NCI-H774 (cell line): ENCODE results near the gene PPIG.
"Not testable (repeated sequence)": the region's sequence is repeated elsewhere in the genome, so short reads cannot be mapped to it uniquely, and the experiment has no call there.

Experiments
- DNase-seq: peaks from one replicate; lab custom pipeline; 2025; lab: John Stamatoyannopoulos, UW

PPIG gene

DNA sequence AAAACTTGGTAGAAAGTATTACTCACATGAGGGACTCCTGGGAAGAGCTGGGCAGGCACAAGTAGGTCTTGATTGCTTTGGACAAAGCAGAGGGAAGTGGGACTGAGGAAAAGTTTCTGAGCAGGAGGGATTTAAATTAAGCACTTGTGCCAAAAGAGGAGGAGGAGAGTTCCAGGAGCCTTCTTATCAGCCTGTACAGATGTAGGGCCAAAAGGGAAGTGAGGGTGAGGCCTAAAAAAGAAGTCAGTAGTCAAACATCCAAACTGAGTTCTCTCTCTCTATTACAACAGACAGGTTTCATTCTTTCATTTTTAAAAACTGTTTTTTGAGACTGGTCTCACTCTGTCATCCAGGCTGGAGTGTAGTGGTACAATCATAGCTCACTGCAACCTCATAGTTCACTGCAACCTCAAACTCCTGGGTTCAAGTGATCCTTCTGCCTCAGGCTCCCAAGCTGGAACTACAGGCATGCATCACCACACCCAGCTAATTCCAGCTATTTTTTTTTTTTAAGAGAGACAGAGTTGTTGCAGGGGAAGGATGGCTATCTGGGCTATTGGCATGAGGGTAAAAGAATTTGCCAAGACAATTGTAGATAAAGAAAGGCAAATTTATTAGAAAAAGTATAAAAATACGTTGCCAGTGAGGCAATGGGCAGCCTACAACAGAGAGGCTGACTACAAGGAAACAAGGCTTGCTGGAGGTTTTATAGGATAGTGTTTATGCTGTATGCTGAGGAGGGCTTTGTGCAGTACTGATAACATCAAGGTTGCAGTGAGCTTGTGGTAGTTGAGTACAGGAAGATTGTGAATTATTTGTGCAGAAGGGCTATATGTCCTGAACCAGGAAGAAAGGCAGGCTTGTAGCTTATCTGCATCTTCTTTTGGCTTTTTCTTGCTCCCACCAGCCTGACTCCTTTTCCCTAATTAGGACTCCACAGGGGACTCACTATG, 81.1 kb downstream of the PPIG start:
- DNase-seq: no peak

- no peak for DNase-seq
These were observed 83.4 kb downstream of the PPIG start for GRCh38 chr2:169667583-169667982.

DNA sequence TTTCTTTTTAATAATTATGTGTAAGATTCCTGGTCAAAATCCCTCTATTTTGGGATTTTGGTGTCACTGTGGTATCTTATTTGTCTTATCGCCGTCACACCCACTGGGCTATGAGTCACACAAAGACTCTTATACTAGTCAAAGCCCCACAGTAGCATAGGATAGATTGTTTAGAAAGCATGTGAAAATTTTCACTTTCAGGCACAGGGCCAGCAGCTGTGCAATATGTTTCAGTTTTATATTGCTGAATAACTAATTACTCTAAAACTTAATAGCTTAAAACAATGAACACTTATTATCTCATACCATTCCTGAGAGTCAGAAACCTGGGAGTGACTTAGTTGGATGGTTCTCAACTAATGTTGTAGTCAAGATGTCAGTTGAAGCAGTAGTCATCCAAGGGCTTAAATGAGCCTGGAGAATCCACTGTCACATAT, 86.1 kb downstream of the PPIG start:
- no peak for DNase-seq

DNA sequence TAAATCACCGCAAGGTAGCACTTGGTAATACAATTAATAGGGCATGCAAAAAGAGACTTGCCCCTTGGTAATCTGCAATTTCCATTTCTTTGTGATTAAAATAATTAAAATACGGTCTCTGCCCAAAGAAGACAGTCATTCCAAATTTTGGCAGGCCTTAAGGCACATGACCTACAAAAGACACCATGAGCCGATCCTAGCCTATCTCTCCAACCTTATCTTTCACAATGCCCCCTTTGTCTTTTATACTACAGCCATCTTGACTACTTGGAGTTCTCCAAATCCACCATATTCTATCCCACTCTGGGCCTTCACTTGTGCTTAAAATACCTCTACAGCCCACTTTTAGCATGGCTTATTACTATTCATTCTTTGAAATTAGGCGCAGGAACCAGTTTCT, 86.8 kb downstream of the PPIG start:
- no peak for DNase-seq

DNA sequence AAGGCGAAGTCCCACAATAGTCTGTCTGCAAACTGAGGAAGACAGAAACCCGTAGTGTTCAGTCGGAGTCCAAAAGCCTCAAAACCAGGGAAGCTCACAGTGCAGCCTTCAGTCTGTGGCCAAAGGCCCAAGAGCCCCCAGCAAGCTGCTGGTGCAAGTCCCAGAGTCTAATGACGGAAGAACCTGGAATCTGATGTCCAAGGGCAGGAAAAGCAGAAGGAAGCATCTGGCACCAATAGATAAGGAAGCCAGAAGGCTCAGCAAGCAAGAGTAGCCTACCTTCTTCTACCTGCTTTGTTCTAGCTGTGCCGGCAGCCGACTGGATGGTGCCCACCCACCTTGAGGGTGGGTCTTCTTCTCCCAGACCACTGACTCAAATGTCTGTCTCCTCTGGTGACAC, 88.3 kb downstream of the PPIG start:
- DNase-seq: no peak

DNA sequence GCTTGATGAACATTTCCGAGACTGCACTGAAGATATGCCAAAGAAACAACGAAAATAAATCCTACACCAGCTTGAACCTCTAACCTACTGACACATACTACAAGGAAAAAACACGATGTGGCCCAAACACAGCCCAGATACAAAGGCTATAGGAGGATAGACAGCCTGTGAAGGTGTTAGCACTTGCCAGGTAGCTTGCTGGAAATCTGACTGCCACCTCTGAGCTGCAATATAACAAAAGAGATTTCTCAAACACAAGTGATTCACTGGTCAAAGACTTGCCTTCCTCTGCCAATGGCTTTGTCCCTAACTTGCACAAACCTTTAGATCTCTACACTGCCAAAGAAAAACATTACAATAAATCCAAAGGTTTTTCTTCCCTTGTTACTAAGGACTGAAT, 89.0 kb downstream of the PPIG start:
- DNase-seq: no peak

DNA sequence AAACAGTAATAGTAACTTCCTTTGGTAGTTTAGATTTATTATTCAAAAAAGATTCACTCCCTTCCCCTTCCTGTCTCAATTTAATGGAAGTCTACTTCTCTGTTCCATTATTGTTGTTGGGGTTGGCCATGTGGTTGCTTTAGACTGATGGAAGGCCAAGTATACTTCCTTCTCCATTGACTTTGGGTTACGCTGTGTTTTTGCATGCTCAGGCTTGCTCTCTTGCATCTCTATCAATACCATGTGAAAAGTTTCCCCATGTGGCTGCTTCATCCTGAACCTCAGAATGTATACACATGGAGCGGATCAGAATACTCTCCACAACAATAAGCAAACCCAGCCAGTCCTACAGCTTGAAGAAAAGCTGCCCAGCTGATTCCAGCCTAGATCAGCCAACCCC, 89.8 kb downstream of the PPIG start:
- no peak for DNase-seq

GRCh38 chr2:169676357-169676756, 92.2 kb downstream of the PPIG start:
- no peak for DNase-seq

DNA sequence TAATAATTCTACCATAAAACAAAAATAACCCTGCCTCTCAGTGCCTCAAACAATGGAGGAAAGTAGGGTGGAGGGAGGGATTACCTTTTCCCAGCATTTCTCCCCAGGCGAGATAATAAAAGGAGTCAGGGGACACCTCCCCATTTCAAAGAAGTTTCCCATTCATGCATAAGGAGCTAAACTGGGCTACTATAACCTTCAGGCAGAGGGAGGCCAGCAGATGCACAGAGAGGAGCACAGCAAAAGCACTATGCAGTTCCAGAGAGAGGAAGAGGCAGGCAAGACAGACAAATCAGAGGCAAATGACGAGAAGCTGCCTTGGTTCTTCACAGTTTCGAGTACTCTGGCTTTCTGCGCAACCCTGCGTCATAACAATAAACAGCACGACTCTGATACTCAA, 92.7 kb downstream of the PPIG start:
- no peak for DNase-seq

DNA sequence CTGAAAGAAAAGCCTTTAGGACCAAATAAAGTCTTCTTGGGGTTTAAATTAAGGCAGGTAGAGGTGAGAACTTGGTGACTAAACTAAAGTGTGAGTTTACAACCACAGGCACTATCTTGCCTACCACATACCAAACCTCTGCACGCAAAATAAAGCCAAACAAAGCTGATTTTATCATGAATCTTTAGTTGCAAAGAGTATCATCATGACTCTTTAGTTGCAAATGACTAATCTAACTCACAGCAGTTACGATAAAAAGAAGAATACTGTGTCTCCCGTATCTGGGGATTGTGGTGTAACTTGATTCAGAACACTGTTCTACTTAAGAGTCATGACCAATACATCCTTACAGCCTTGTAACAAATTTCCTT, 98.9 kb downstream of the PPIG start:
- DNase-seq: no peak

DNA sequence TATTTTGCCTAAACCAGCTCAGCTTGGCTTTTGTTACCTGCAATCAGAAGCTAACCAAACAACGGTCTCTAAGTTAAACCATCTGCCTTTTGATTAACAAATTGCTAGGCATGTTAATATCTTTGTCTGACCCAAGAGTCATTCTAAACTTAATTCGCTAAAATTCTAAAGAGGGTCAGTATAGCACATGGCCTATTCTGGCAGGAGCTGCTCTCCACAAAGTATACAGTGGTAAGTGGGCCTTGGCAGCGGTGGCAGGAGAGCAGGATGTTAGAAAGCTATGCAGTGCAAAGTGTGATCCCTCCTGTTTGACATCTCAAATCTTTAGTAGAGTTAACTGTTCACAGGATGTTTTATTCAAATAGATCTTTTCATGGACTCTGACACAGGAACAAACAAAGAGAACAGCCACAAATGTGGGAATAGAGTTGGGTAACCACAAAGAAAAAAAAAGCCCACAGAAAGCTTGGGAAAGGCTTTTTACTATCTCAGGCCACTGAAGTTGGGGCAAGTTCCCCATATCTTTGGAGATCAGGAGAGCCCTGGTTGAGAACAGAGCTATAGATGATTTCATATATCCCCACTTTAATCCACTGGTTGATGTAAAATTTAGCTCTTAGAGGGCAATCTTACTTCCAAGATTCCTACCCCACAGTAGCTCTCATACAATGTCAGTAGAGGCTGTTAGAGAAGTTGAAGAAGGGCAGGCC, 99.4 kb downstream of the PPIG start:
- no peak for DNase-seq

DNA sequence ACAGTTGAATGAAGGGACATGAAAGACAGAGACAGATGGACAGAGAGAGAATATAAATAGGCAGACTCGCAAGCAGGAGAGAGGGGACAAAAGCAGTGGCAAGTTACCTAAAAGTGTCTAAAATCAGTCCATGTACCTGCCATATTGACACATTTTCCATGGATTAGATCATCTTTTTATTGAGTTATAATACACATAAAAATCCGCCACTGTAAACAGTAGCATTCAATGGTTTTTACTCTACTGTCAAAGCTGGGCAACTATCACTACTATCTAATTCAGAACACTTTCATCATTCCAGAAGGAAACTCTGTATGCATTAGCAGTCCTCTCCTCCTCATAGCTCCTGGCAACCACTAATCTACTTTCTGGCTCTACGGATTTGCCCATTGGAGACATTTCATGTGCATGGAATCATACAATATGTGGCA, 100.0 kb downstream of the PPIG start:
- DNase-seq: no peak

GRCh38 chr2:169684712-169685111, 100.6 kb downstream of the PPIG start:
- not testable (repeated sequence) for DNase-seq

DNA sequence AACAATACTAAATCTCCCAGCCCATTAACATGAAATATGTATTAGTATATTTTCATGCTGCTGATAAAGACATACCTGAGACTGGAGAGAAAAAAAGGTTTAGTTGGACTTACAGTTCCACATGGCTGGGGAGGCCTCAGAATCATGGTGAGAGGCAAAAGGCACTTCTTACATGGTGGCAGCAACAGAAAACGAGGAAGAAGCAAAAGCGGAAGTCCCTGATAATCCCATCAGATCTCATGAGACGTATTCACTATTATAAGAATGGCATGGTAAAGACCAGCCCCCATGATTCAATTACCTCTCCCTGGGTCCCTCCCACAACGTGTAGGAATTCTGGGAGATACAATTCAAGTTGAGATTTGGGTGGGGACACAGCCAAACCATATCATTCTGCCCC, 102.7 kb downstream of the PPIG start:
- not testable (repeated sequence) for DNase-seq

- not testable (repeated sequence) for DNase-seq
These were observed 103.8 kb downstream of the PPIG start for GRCh38 chr2:169687943-169688342.

- DNase-seq: no peak
These were observed 106.8 kb downstream of the PPIG start for GRCh38 chr2:169690958-169691357.
